ENCODE data around the gene TIMP4.

The TIMP4 gene

GRCh38 chr3:12175844-12176453 is 17.2 kb upstream of the TIMP4 start:
- Histone ChIP-seq H3K27me3 (ENCODE audit: control insufficient read depth in 1 of 2, insufficient read depth in 2 of 2, low read length in 2 of 2) (no peaks in the 10 kb centered on the region), H3K27ac (ENCODE audit: low read length) (no peak overlapping the region), H3K4me1 (ENCODE audit: control insufficient read depth, insufficient read depth, low read length) (no peaks in the 10 kb centered on the region), H3K9me3 (ENCODE audit: control insufficient read depth in 2 of 2, low read length in 2 of 2) (peaks cover 6 to 10% of the 10 kb centered on the region in 2 donors), H3K9ac (ENCODE audit: low read length in 2 of 2) (no peak overlapping the region), H3K36me3 (ENCODE audit: control insufficient read depth in 2 of 2, insufficient read depth in 2 of 2, low read length in 2 of 2) (no peaks in the 10 kb centered on the region), H3K4me3 (ENCODE audit: low read length in 2 of 2) (no peak overlapping the region)

GRCh38 chr3:12175137-12175593 is 16.5 kb upstream of the TIMP4 start:
- Histone ChIP-seq H3K27ac (ENCODE audit: low read length) (no peak overlapping the region), H3K9me3 (ENCODE audit: control insufficient read depth in 2 of 2, low read length in 2 of 2) (peaks cover 6 to 10% of the 10 kb centered on the region in 2 donors), H3K4me1 (ENCODE audit: control insufficient read depth, insufficient read depth, low read length) (no peaks in the 10 kb centered on the region), H3K4me3 (ENCODE audit: low read length in 2 of 2) (no peak overlapping the region), H3K9ac (ENCODE audit: low read length in 2 of 2) (no peak overlapping the region), H3K27me3 (ENCODE audit: control insufficient read depth in 1 of 2, insufficient read depth in 2 of 2, low read length in 2 of 2) (no peaks in the 10 kb centered on the region), H3K36me3 (ENCODE audit: control insufficient read depth in 2 of 2, insufficient read depth in 2 of 2, low read length in 2 of 2) (no peaks in the 10 kb centered on the region)

- H3K4me3 ChIP-seq (ENCODE audit: low read length in 2 of 2) = no peak overlapping the region
- no peaks in the 10 kb centered on the region for H3K36me3 ChIP-seq (ENCODE audit: control insufficient read depth in 2 of 2, insufficient read depth in 2 of 2, low read length in 2 of 2)
- no peaks in the 10 kb centered on the region for H3K4me1 ChIP-seq (ENCODE audit: control insufficient read depth, insufficient read depth, low read length)
- H3K9ac ChIP-seq (ENCODE audit: low read length in 2 of 2) = no peak overlapping the region
- H3K9me3 ChIP-seq (ENCODE audit: control insufficient read depth in 2 of 2, low read length in 2 of 2) = peaks cover 6 to 10% of the 10 kb centered on the region in 2 donors
- no peaks in the 10 kb centered on the region for H3K27me3 ChIP-seq (ENCODE audit: control insufficient read depth in 1 of 2, insufficient read depth in 2 of 2, low read length in 2 of 2)
- no peak overlapping the region for H3K27ac ChIP-seq (ENCODE audit: low read length)
Measured at GRCh38 chr3:12170207-12170606, 11.5 kb upstream of the TIMP4 start.

- Histone ChIP-seq H3K9ac (ENCODE audit: low read length in 2 of 2) (no peak overlapping the region), H3K4me3 (ENCODE audit: low read length in 2 of 2) (no peak overlapping the region), H3K9me3 (ENCODE audit: control insufficient read depth in 2 of 2, low read length in 2 of 2) (no peaks in the 10 kb centered on the region), H3K36me3 (ENCODE audit: control insufficient read depth in 2 of 2, insufficient read depth in 2 of 2, low read length in 2 of 2) (no peaks in the 10 kb centered on the region), H3K27ac (ENCODE audit: low read length) (no peak overlapping the region), H3K4me1 (ENCODE audit: control insufficient read depth, insufficient read depth, low read length) (no peaks in the 10 kb centered on the region), H3K27me3 (ENCODE audit: control insufficient read depth in 1 of 2, insufficient read depth in 2 of 2, low read length in 2 of 2) (peaks cover 0 to 2% of the 10 kb centered on the region in 2 donors)
Measured at GRCh38 chr3:12165909-12166308, 7.2 kb upstream of the TIMP4 start.

- no peaks in the 10 kb centered on the region for H3K36me3 ChIP-seq (ENCODE audit: control insufficient read depth in 2 of 2, insufficient read depth in 2 of 2, low read length in 2 of 2)
- H3K27me3 ChIP-seq (ENCODE audit: control insufficient read depth in 1 of 2, insufficient read depth in 2 of 2, low read length in 2 of 2) = peaks cover 6 to 10% of the 10 kb centered on the region in 2 donors
- H3K4me3 ChIP-seq (ENCODE audit: low read length in 2 of 2) = peak overlapping the region in 1 of 2 donors; percentile 72
- peak overlapping the region; percentile 21 to 34 for H3K9ac ChIP-seq (ENCODE audit: low read length in 2 of 2)
- H3K4me1 ChIP-seq (ENCODE audit: control insufficient read depth, insufficient read depth, low read length) = peaks cover 7% of the 10 kb centered on the region
- H3K27ac ChIP-seq (ENCODE audit: low read length) = no peak overlapping the region
- H3K9me3 ChIP-seq (ENCODE audit: control insufficient read depth in 2 of 2, low read length in 2 of 2) = no peaks in the 10 kb centered on the region
Measured at GRCh38 chr3:12159227-12159601, 502 bp upstream of the TIMP4 start.

- Histone ChIP-seq H3K36me3 (ENCODE audit: control insufficient read depth in 2 of 2, insufficient read depth in 2 of 2, low read length in 2 of 2) (peaks cover 0 to 4% of the 10 kb centered on the region in 2 donors), H3K27ac (ENCODE audit: low read length) (no peak overlapping the region), H3K4me1 (ENCODE audit: control insufficient read depth, insufficient read depth, low read length) (peaks cover 7% of the 10 kb centered on the region), H3K9ac (ENCODE audit: low read length in 2 of 2) (no peak overlapping the region), H3K4me3 (ENCODE audit: low read length in 2 of 2) (no peak overlapping the region), H3K27me3 (ENCODE audit: control insufficient read depth in 1 of 2, insufficient read depth in 2 of 2, low read length in 2 of 2) (peaks cover 6 to 10% of the 10 kb centered on the region in 2 donors), H3K9me3 (ENCODE audit: control insufficient read depth in 2 of 2, low read length in 2 of 2) (no peaks in the 10 kb centered on the region)
Measured at GRCh38 chr3:12157026-12157425, 1.7 kb downstream of the TIMP4 start.

DNA sequence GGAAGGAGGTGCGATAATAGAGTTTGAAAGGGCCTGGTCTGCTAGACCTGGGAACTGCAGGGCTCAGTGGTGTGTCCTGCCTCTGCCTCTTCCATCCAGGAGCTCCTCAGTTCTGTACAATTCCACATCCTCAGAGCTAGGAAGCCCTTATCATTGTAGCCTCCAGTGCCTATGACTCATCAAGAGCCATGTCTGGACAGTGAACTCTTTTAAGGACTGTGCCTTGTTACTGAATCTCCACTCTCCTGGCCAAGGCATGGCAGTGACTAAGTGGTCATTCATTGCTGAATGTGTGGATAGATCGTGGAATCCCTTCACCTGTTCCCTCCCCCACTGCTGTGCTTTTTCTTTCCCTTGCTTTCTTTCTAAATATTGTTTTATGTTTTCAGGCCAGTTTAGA is 2.9 kb downstream of the TIMP4 start:
- peaks cover 7% of the 10 kb centered on the region for H3K4me1 ChIP-seq (ENCODE audit: control insufficient read depth, insufficient read depth, low read length)
- H3K27me3 ChIP-seq (ENCODE audit: control insufficient read depth in 1 of 2, insufficient read depth in 2 of 2, low read length in 2 of 2) = peaks cover 4 to 10% of the 10 kb centered on the region in 2 donors
- no peaks in the 10 kb centered on the region for H3K9me3 ChIP-seq (ENCODE audit: control insufficient read depth in 2 of 2, low read length in 2 of 2)
- no peak overlapping the region for H3K27ac ChIP-seq (ENCODE audit: low read length)
- no peak overlapping the region for H3K9ac ChIP-seq (ENCODE audit: low read length in 2 of 2)
- no peak overlapping the region for H3K4me3 ChIP-seq (ENCODE audit: low read length in 2 of 2)
- H3K36me3 ChIP-seq (ENCODE audit: control insufficient read depth in 2 of 2, insufficient read depth in 2 of 2, low read length in 2 of 2) = peaks cover 0 to 4% of the 10 kb centered on the region in 2 donors

GRCh38 chr3:12155264-12155663 is 3.4 kb downstream of the TIMP4 start:
- H3K9me3 ChIP-seq (ENCODE audit: control insufficient read depth in 2 of 2, low read length in 2 of 2) = no peaks in the 10 kb centered on the region
- H3K4me1 ChIP-seq (ENCODE audit: control insufficient read depth, insufficient read depth, low read length) = peaks cover 7% of the 10 kb centered on the region
- no peak overlapping the region for H3K27ac ChIP-seq (ENCODE audit: low read length)
- no peak overlapping the region for H3K4me3 ChIP-seq (ENCODE audit: low read length in 2 of 2)
- H3K36me3 ChIP-seq (ENCODE audit: control insufficient read depth in 2 of 2, insufficient read depth in 2 of 2, low read length in 2 of 2) = peaks cover 0 to 4% of the 10 kb centered on the region in 2 donors
- peaks cover 4 to 10% of the 10 kb centered on the region in 2 donors for H3K27me3 ChIP-seq (ENCODE audit: control insufficient read depth in 1 of 2, insufficient read depth in 2 of 2, low read length in 2 of 2)
- no peak overlapping the region for H3K9ac ChIP-seq (ENCODE audit: low read length in 2 of 2)

GRCh38 chr3:12154151-12154550 is 4.6 kb downstream of the TIMP4 start:
- Histone ChIP-seq H3K9ac (ENCODE audit: low read length in 2 of 2) (no peak overlapping the region), H3K27ac (ENCODE audit: low read length) (no peak overlapping the region), H3K4me1 (ENCODE audit: control insufficient read depth, insufficient read depth, low read length) (peaks cover 9% of the 10 kb centered on the region), H3K36me3 (ENCODE audit: control insufficient read depth in 2 of 2, insufficient read depth in 2 of 2, low read length in 2 of 2) (peaks cover 0 to 4% of the 10 kb centered on the region in 2 donors), H3K9me3 (ENCODE audit: control insufficient read depth in 2 of 2, low read length in 2 of 2) (no peaks in the 10 kb centered on the region), H3K27me3 (ENCODE audit: control insufficient read depth in 1 of 2, insufficient read depth in 2 of 2, low read length in 2 of 2) (peaks cover 4 to 10% of the 10 kb centered on the region in 2 donors), H3K4me3 (ENCODE audit: low read length in 2 of 2) (no peak overlapping the region)

DNA sequence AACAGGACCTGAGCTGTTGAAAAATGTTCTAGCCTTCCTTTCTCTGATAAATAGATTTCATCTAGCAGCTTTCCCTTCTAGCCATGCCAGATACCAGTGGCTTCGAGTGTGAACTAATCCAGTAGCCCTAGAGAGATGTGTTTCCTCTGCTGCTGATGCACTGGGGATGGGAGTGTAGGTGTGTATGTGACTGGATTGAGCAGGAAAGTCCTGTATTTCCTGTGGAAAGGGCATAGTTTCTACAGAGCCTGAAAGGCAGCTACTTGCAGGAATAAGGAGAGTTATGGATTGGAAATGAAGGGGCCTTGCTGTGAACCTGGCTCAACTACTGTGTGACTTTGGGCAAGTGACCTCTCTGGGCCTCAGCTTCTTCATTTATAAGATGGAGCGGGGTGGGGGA is 8.6 kb downstream of the TIMP4 start:
- no peaks in the 10 kb centered on the region for H3K9me3 ChIP-seq (ENCODE audit: control insufficient read depth in 2 of 2, low read length in 2 of 2)
- H3K27me3 ChIP-seq (ENCODE audit: control insufficient read depth in 1 of 2, insufficient read depth in 2 of 2, low read length in 2 of 2) = peaks cover 0 to 2% of the 10 kb centered on the region in 2 donors
- no peak overlapping the region for H3K27ac ChIP-seq (ENCODE audit: low read length)
- H3K4me1 ChIP-seq (ENCODE audit: control insufficient read depth, insufficient read depth, low read length) = peaks cover 3% of the 10 kb centered on the region
- no peak overlapping the region for H3K9ac ChIP-seq (ENCODE audit: low read length in 2 of 2)
- peaks cover 0 to 4% of the 10 kb centered on the region in 2 donors for H3K36me3 ChIP-seq (ENCODE audit: control insufficient read depth in 2 of 2, insufficient read depth in 2 of 2, low read length in 2 of 2)
- H3K4me3 ChIP-seq (ENCODE audit: low read length in 2 of 2) = no peak overlapping the region

- H3K9me3 ChIP-seq (ENCODE audit: control insufficient read depth in 2 of 2, low read length in 2 of 2) = no peaks in the 10 kb centered on the region
- peaks cover 5% of the 10 kb centered on the region for H3K4me1 ChIP-seq (ENCODE audit: control insufficient read depth, insufficient read depth, low read length)
- no peak overlapping the region for H3K9ac ChIP-seq (ENCODE audit: low read length in 2 of 2)
- peaks cover 0 to 4% of the 10 kb centered on the region in 2 donors for H3K36me3 ChIP-seq (ENCODE audit: control insufficient read depth in 2 of 2, insufficient read depth in 2 of 2, low read length in 2 of 2)
- H3K27me3 ChIP-seq (ENCODE audit: control insufficient read depth in 1 of 2, insufficient read depth in 2 of 2, low read length in 2 of 2) = peaks cover 0 to 2% of the 10 kb centered on the region in 2 donors
- no peak overlapping the region for H3K27ac ChIP-seq (ENCODE audit: low read length)
- no peak overlapping the region for H3K4me3 ChIP-seq (ENCODE audit: low read length in 2 of 2)
Measured at GRCh38 chr3:12149029-12149428, 9.7 kb downstream of the TIMP4 start.
